GM23248 (cell line): ENCODE data around the gene ARL3.

Experiments
- EZH2 ChIP-seq: fragments of 200-600 bp; sonication (generic); IDR thresholded peaks from 2 replicates; pipeline ENCODE4 v1.6.1; 2018; ENCODE audit warnings: antibody characterized with exemption, mild to moderate bottlenecking; ENCODE audit not compliant: insufficient read depth, poor library complexity, severe bottlenecking
- EZH2phosphoT487 ChIP-seq: fragments of 200-600 bp; sonication (generic); IDR thresholded peaks from 2 replicates; pipeline ENCODE4 v1.6.1; 2018; ENCODE audit warnings: antibody characterized with exemption, moderate library complexity, mild to moderate bottlenecking, low read depth; ENCODE audit not compliant: insufficient read depth

- TF ChIP-seq EZH2, result no peak
- no peak for TF ChIP-seq EZH2phosphoT487
These were observed 44.2 kb upstream of the ARL3 start for GRCh38 chr10:102758240-102758932.
